ENCODE measurements around the gene IL3.

DNA sequence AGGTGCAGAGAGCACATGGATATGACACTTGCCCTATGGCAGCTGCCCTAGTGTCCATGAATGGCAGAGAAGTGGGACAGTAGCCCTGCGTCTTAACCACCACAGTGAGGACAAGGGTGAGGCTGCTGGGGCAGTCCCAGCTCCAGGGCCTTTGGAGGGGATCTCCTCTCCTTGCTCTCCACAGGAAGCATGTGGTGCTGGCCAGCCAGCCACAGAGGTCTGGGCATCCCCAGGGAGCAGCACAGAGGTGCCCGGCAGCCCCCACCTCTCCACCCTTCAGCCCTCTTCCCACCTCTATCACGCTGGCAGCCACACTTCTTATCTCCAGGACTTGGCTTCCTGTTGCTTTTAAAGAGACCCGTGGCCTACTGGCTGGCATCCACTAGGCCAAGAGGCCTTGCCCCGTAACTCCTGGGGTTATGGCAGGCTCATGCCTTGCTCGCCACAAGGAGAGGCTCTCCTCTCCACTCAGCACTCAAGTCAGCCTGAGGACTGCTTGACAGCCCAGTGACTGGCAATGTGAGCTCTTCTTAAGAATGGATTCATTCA is 35.0 kb downstream of the IL3 start:
- TF ChIP-seq POLR2A (IDR thresholded peaks at IDR 0.05) = no peak
- TF ChIP-seq, protein P1, sequence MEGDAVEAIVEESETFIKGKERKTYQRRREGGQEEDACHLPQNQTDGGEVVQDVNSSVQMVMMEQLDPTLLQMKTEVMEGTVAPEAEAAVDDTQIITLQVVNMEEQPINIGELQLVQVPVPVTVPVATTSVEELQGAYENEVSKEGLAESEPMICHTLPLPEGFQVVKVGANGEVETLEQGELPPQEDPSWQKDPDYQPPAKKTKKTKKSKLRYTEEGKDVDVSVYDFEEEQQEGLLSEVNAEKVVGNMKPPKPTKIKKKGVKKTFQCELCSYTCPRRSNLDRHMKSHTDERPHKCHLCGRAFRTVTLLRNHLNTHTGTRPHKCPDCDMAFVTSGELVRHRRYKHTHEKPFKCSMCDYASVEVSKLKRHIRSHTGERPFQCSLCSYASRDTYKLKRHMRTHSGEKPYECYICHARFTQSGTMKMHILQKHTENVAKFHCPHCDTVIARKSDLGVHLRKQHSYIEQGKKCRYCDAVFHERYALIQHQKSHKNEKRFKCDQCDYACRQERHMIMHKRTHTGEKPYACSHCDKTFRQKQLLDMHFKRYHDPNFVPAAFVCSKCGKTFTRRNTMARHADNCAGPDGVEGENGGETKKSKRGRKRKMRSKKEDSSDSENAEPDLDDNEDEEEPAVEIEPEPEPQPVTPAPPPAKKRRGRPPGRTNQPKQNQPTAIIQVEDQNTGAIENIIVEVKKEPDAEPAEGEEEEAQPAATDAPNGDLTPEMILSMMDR (IDR thresholded peaks at IDR 0.05) = no peak
